IPS DF 6.9 (cell line): ENCODE results near the gene TTC39A.
"Not testable (repeated sequence)": the region's sequence is repeated elsewhere in the genome, so short reads cannot be mapped to it uniquely, and the experiment has no call there.

ENCODE experiments used
- DNase-seq: peaks from one replicate; pipeline ENCODE4 v3.0.0-alpha.2; 2013; ENCODE audit warnings: low read depth, low spot score
- H3K27ac ChIP-seq: one replicate; pipeline ENCODE4 v1.5.1; 2013; ENCODE audit warnings: low read length, control low read depth
- H3K27me3 ChIP-seq: 2 replicates; pipeline ENCODE4 v1.6.1; 2013; ENCODE audit warnings: mild to moderate bottlenecking, low read length; ENCODE audit not compliant: control insufficient read depth, insufficient read depth
- H3K36me3 ChIP-seq: 2 replicates; pipeline ENCODE4 v1.6.1; 2013; ENCODE audit warnings: low read length; ENCODE audit not compliant: control insufficient read depth, insufficient read depth
- H3K4me1 ChIP-seq: 2 replicates; pipeline ENCODE4 v1.6.1; 2013; ENCODE audit warnings: low read length; ENCODE audit not compliant: control insufficient read depth, insufficient read depth
- H3K4me3 ChIP-seq: 2 replicates; pipeline ENCODE4 v1.5.1; 2013; ENCODE audit warnings: mild to moderate bottlenecking, low read length
- H3K9me3 ChIP-seq: 2 replicates; pipeline ENCODE4 v1.6.1; 2013; ENCODE audit warnings: low read length, inconsistent platforms; ENCODE audit not compliant: control insufficient read depth, insufficient read depth
- WGBS: extraction: QIAGEN DNeasy Blood & Tissue Kit; methylation state at CpG from one replicate; pipeline ENCODE4 v1.1.7; 2013; ENCODE audit warnings: mixed read lengths, missing lambda C conversion rate; ENCODE audit not compliant: insufficient read length, insufficient coverage; 5-methylcytosine and 5-hydroxymethylcytosine counted together

TTC39A gene

DNA sequence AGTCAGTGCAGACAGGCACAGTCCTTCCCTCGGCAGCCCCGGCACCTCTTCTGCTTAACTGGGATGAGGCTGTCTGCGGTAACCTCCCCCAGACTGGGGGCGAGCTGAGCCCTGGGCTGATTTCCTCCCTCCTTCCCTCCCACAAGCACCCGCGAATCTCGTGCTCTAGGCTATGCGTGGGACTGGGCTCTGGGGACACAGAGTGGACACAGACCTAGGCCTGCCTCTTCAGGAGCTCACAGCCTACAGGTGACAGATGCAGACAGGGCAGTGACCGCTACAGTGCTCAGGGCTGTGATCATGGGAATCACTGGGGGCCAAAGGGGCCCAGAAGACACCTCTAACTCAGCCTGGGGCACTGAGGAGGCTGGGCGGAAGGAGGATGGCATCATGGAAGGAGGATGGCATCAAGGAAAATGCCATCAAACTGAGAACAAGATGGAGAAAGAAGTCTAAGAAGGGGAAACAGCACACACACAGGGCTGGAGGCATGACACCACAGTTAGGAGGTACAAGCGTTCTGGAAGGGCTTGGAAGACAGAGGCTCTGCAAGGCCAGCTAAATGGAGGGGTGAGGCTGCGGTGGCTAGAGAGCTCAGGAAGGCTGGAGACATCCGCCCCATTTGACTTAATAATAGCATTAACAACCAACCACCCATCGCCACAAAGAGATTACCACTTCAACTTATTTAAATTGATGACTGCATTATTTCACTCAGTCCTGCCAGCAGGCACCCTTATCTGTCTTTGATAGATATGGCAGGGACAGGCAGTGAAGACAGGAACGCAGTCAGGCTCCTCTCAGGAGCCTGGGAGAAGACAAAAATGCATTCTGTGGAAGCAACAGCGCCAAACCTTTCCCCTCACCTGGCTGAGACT lies 4.2 kb downstream of the TTC39A start:
- no peak for DNase-seq
- WGBS = no CpG with 5 or more reads among the region's 16 CpGs

DNA sequence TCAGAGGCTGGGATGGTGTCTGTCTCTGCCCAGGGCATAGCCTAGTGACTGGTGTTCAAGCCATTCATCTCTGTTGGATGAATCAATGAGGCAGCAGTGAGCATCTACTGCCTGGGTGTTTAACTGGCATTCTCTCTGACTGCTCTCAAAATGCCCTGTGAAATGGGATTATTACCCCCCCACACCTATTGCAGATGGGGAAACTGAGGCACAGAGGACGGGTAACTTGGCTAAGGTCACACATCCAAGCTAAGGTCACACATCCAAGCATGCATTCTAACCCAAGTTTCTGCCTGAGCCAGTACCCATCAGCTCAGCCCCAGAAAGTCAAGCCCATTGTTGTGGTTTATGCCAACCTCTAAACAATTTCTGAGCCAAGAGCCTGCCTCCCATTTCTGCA lies 5.0 kb downstream of the TTC39A start:
- Histone ChIP-seq H3K9me3 (no peaks in the 10 kb centered on the region), H3K4me3 (no peak overlapping the region), H3K27me3 (no peaks in the 10 kb centered on the region; the same call in 1 of the 2 replicates), H3K36me3 (no peaks in the 10 kb centered on the region), H3K27ac (no peak overlapping the region), H3K4me1 (0 out of 2 replicates have a peak, but pooled peaks cover 1% of the 10 kb centered on the region)
- DNase-seq = no peak
- no CpG with 5 or more reads among the region's 1 CpG for WGBS

More for the DNA sequence above, 4.2 kb downstream of the TTC39A start:
- Histone ChIP-seq H3K27me3 (no peaks in the 10 kb centered on the region; the same call in 1 of the 2 replicates), H3K36me3 (no peaks in the 10 kb centered on the region), H3K27ac (no peak overlapping the region), H3K4me1 (peaks cover 3% of the 10 kb centered on the region; the same call in 1 of the 2 replicates), H3K9me3 (no peaks in the 10 kb centered on the region), H3K4me3 (no peak overlapping the region)

DNA sequence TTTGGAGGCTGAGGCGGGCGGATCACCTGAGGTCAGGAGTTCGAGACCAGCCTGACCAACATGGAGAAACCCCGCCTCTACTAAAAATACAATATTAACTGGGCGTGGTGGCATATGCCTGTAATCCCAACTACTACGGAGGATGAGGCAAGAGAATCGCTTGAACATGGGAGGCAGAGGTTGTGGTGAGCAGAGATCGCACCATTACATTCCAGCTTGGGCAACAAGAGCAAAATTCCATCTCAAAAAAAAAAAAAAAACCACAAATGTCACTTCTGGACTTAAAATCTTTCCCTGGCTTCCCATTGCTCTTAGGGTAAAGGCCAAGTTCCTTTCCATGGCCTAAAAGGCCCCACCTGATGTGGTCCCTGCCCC lies 5.4 kb downstream of the TTC39A start:
- H3K9me3 ChIP-seq = not testable (repeated sequence)
- no CpG with 5 or more reads among the region's 8 CpGs for WGBS

DNA sequence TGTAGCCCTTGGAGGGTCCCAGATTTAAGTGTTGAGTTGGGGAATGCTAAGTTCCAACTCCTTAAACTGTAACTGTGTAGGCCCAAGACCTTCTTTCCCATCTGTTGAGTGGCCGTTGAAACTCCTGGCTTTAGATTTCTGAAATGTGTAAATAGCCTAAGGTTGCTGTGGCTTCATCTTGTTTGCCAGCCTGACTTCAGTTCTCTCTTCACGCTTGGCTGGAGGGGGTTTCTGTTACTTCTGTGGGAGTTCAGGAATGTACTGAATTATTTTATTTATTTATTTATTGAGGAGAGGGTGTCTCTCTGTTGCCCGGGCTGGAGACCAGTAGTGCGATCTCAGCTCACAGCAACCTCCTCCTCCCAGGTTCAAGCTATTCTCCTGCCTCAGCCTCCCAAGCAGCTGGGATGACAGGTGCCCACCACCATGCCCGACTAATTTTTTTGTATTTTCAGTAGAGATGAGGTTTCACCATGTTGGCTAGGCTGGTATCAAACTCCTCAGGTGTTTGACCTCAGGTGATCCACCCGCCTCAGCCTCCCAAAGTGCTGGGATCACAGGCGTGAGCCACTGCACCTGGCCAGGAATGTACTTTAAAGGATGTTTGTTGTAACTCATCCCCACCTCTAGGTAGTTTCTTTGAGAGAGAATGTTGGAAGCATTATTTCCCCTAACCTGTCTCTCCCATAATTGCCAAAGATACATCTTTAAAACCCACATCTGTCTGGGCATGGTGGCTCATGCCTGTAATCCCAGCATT lies 5.9 kb downstream of the TTC39A start:
- no peak overlapping the region for H3K4me3 ChIP-seq
- H3K4me1 ChIP-seq = no peaks in the 10 kb centered on the region
- H3K9me3 ChIP-seq = no peaks in the 10 kb centered on the region
- H3K36me3 ChIP-seq = no peaks in the 10 kb centered on the region
- H3K27me3 ChIP-seq = no peaks in the 10 kb centered on the region
- no peak for DNase-seq
- no peak overlapping the region for H3K27ac ChIP-seq
- no CpG with 5 or more reads among the region's 7 CpGs for WGBS

More for the DNA sequence above, 5.4 kb downstream of the TTC39A start:
- not testable (repeated sequence) for H3K36me3 ChIP-seq, H3K27me3 ChIP-seq, DNase-seq, H3K27ac ChIP-seq, H3K4me3 ChIP-seq, H3K4me1 ChIP-seq

GRCh38 chr1:51323778-51324177 lies 6.6 kb downstream of the TTC39A start:
- no peaks in the 10 kb centered on the region for H3K27me3 ChIP-seq
- no peak overlapping the region for H3K4me3 ChIP-seq
- H3K36me3 ChIP-seq = no peaks in the 10 kb centered on the region
- H3K4me1 ChIP-seq = no peaks in the 10 kb centered on the region
- DNase-seq = no peak
- no peaks in the 10 kb centered on the region for H3K9me3 ChIP-seq
- H3K27ac ChIP-seq = no peak overlapping the region

- DNase-seq = no peak
- no peaks in the 10 kb centered on the region for H3K4me1 ChIP-seq
- no peaks in the 10 kb centered on the region for H3K9me3 ChIP-seq
- no peak overlapping the region for H3K27ac ChIP-seq
- no CpG with 5 or more reads among the region's 4 CpGs for WGBS
- no peak overlapping the region for H3K4me3 ChIP-seq
- H3K36me3 ChIP-seq = no peaks in the 10 kb centered on the region
- no peaks in the 10 kb centered on the region for H3K27me3 ChIP-seq
Measured at GRCh38 chr1:51322417-51323101, 7.8 kb downstream of the TTC39A start.

- no peaks in the 10 kb centered on the region for H3K4me1 ChIP-seq
- H3K27me3 ChIP-seq = no peaks in the 10 kb centered on the region
- no peaks in the 10 kb centered on the region for H3K9me3 ChIP-seq
- no peak for DNase-seq
- no CpG with 5 or more reads among the region's 2 CpGs for WGBS
- H3K36me3 ChIP-seq = no peaks in the 10 kb centered on the region
- H3K4me3 ChIP-seq = no peak overlapping the region
- H3K27ac ChIP-seq = no peak overlapping the region
Measured at GRCh38 chr1:51321924-51322280, 8.5 kb downstream of the TTC39A start.

GRCh38 chr1:51320967-51321923 lies 9.1 kb downstream of the TTC39A start:
- H3K4me1 ChIP-seq = no peaks in the 10 kb centered on the region
- no peaks in the 10 kb centered on the region for H3K27me3 ChIP-seq
- no peaks in the 10 kb centered on the region for H3K36me3 ChIP-seq
- no peak overlapping the region for H3K4me3 ChIP-seq
- no peak for DNase-seq
- WGBS = 100% methylated on average over 1 of the region's 11 CpGs
- H3K9me3 ChIP-seq = no peaks in the 10 kb centered on the region
- H3K27ac ChIP-seq = no peak overlapping the region

DNA sequence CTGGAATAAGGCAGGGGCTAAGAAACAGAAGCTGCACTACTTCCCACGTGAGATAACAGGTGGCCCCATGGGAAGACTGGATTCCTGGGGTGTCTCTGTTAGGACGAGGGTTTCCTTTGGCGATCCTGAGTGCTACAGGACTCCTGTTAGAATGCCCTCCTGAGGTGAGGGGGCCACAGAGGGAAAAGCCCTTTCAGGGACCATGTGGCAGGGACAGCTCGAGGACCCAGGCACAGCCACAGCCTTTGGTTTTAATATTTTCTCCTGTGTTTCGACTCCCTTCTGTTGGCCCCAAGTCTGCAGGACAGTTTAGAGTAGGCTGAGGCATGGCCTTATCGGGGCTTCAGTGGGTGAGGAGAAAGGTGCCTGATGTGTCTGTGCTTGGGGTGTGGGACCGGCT lies 12.6 kb downstream of the TTC39A start:
- WGBS = no CpG with 5 or more reads among the region's 7 CpGs
- H3K27me3 ChIP-seq = no peaks in the 10 kb centered on the region
- no peaks in the 10 kb centered on the region for H3K36me3 ChIP-seq
- H3K9me3 ChIP-seq = no peaks in the 10 kb centered on the region
- H3K4me3 ChIP-seq = no peak overlapping the region
- no peak for DNase-seq
- H3K27ac ChIP-seq = no peak overlapping the region
- H3K4me1 ChIP-seq = no peaks in the 10 kb centered on the region

- no peak overlapping the region for H3K4me3 ChIP-seq
- H3K36me3 ChIP-seq = no peaks in the 10 kb centered on the region
- no peak overlapping the region for H3K27ac ChIP-seq
- H3K4me1 ChIP-seq = no peaks in the 10 kb centered on the region
- H3K9me3 ChIP-seq = no peaks in the 10 kb centered on the region
- H3K27me3 ChIP-seq = no peaks in the 10 kb centered on the region
- no peak for DNase-seq
- no CpG with 5 or more reads among the region's 4 CpGs for WGBS
Measured at GRCh38 chr1:51316846-51317120, 13.6 kb downstream of the TTC39A start.
